Neural progenitor cell (in vitro differentiated cells): ENCODE data around the gene NOX5. TPM values are rescaled to one million over a fixed set of nuclear protein-coding genes. Genes with fewer than 3 reads are reported as not detected.

Experiments used
- DNase-seq: peaks from one replicate; pipeline ENCODE4 v3.0.0-alpha.2; 2016; ENCODE audit warnings: low spot score
- H2AFZ ChIP-seq: fragments of 200-600 bp; sonication (generic); replicated peaks from 2 replicates; pipeline ENCODE4 v1.6.1; 2016; ENCODE audit warnings: antibody characterized with exemption
- H3F3A ChIP-seq: fragments of 200-600 bp; sonication (generic); 2 replicates; pipeline ENCODE4 v1.6.1; 2016; ENCODE audit warnings: antibody characterized with exemption, low read depth
- H3K27ac ChIP-seq: fragments of 200-600 bp; sonication (generic); 2 replicates; pipeline ENCODE4 v1.5.1; 2016; ENCODE audit warnings: mild to moderate bottlenecking
- H3K27me3 ChIP-seq: fragments of 200-600 bp; sonication (generic); 2 replicates; pipeline ENCODE4 v1.6.1; 2016; ENCODE audit warnings: mild to moderate bottlenecking, moderate library complexity
- H3K36me3 ChIP-seq: fragments of 200-600 bp; sonication (generic); 2 replicates; pipeline ENCODE4 v1.5.1; 2016
- H3K4me1 ChIP-seq: fragments of 200-600 bp; sonication (generic); 2 replicates; pipeline ENCODE4 v1.6.1; 2016; ENCODE audit warnings: mixed run types
- H3K4me2 ChIP-seq: fragments of 200-600 bp; sonication (generic); 2 replicates; pipeline ENCODE4 v1.6.1; 2016
- H3K4me3 ChIP-seq: fragments of 200-600 bp; sonication (generic); 2 replicates; pipeline ENCODE4 v1.5.1; 2016
- H3K79me2 ChIP-seq: fragments of 200-600 bp; sonication (generic); 2 replicates; pipeline ENCODE4 v1.6.1; 2016; ENCODE audit warnings: low read depth
- H3K9ac ChIP-seq: fragments of 200-600 bp; sonication (generic); 2 replicates; pipeline ENCODE4 v1.6.1; 2016
- H3K9me3 ChIP-seq: fragments of 200-600 bp; sonication (generic); 2 replicates; pipeline ENCODE4 v1.5.1; 2016; ENCODE audit warnings: low read depth
- H4K20me1 ChIP-seq: fragments of 200-600 bp; sonication (generic); 2 replicates; pipeline ENCODE4 v1.6.1; 2016; ENCODE audit warnings: low read depth
- H3K27ac Mint-ChIP-seq: 3 replicates; pipeline ENCODE4 v1.8.0; 2021; ENCODE audit warnings: mixed read lengths
- H3K27me3 Mint-ChIP-seq: 2 replicates; pipeline ENCODE4 v1.8.0; 2022; ENCODE audit warnings: low read depth, mild to moderate bottlenecking, inconsistent platforms, moderate library complexity, mixed read lengths; ENCODE audit not compliant: insufficient read depth
- H3K36me3 Mint-ChIP-seq: 3 replicates; pipeline ENCODE4 v1.8.0; 2021; ENCODE audit warnings: mixed read lengths
- H3K4me1 Mint-ChIP-seq: 3 replicates; pipeline ENCODE4 v1.8.0; 2021; ENCODE audit warnings: mixed read lengths
- H3K4me3 Mint-ChIP-seq: 3 replicates; pipeline ENCODE4 v1.8.0; 2021; ENCODE audit warnings: mild to moderate bottlenecking, moderate library complexity, mixed read lengths
- H3K9me3 Mint-ChIP-seq: 3 replicates; pipeline ENCODE4 v1.8.0; 2020; ENCODE audit warnings: mixed read lengths
- EZH2 ChIP-seq: fragments of 200-600 bp; sonication (generic); IDR thresholded peaks from 2 replicates; pipeline ENCODE4 v1.6.1; 2017; ENCODE audit warnings: antibody characterized with exemption, mild to moderate bottlenecking, moderate library complexity
- EZH2phosphoT487 ChIP-seq: fragments of 200-600 bp; sonication (generic); IDR thresholded peaks from 2 replicates; pipeline ENCODE4 v1.6.1; 2017; ENCODE audit warnings: antibody characterized with exemption
- total RNA-seq: library from RNA; depleted of rRNA; stranded (reverse); fragments of >200 nt; gene quantifications from 2 replicates; pipeline ENCODE4 v1.2.3, GENCODE V29; 2015; ENCODE audit warnings: low replicate concordance
- TF ChIP-seq, protein P1 (sequence below): fragments of 200-600 bp; sonication (generic); IDR thresholded peaks from 2 replicates; pipeline ENCODE4 v1.5.1; 2017; ENCODE audit warnings: antibody characterized with exemption, mild to moderate bottlenecking

Gene NOX5
- total RNA-seq, 1 donor from 2014 or later: not detected

DNA sequence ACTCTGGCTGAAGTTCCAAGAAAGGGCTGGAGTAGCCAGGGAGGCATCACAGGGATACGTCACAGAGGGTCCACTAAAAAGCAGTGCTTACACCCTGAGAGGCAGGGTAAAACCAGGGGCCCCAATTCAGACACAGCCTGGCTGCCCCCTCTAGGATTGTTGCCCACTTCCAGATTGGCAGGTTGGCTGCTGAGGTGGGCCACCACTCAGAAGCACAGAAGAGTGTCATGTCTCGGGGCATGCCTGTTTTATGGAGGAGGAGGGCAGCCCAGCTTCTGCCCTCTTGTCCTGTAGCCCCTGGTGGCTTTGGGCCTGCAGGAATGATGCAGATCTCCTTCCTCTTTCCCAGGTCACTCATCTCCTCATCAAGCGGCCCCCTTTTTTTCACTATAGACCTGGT, 24.0 kb downstream of the NOX5 start:
- Histone ChIP-seq H2AFZ (no peak overlapping the region), H3K4me1 (no peaks in the 10 kb centered on the region), H3K4me2 (no peak overlapping the region), H3K27ac (no peak overlapping the region), H3K27me3 (no peaks in the 10 kb centered on the region), H3K79me2 (no peaks in the 10 kb centered on the region), H4K20me1 (no peaks in the 10 kb centered on the region), H3F3A (peaks cover 2% of the 10 kb centered on the region), H3K36me3 (no peaks in the 10 kb centered on the region), H3K4me3 (no peak overlapping the region), H3K9me3 (no peaks in the 10 kb centered on the region), H3K9ac (no peak overlapping the region)
- Mint-ChIP-seq H3K4me3 (no peak overlapping the region), H3K36me3 (no peaks in the 10 kb centered on the region), H3K27me3 (peaks cover 8% of the 10 kb centered on the region), H3K4me1 (peaks cover 4% of the 10 kb centered on the region), H3K9me3 (no peaks in the 10 kb centered on the region), H3K27ac (peak overlapping the region; percentile 22)
- no peak for DNase-seq
- no peak for TF ChIP-seq EZH2
- TF ChIP-seq, protein P1, sequence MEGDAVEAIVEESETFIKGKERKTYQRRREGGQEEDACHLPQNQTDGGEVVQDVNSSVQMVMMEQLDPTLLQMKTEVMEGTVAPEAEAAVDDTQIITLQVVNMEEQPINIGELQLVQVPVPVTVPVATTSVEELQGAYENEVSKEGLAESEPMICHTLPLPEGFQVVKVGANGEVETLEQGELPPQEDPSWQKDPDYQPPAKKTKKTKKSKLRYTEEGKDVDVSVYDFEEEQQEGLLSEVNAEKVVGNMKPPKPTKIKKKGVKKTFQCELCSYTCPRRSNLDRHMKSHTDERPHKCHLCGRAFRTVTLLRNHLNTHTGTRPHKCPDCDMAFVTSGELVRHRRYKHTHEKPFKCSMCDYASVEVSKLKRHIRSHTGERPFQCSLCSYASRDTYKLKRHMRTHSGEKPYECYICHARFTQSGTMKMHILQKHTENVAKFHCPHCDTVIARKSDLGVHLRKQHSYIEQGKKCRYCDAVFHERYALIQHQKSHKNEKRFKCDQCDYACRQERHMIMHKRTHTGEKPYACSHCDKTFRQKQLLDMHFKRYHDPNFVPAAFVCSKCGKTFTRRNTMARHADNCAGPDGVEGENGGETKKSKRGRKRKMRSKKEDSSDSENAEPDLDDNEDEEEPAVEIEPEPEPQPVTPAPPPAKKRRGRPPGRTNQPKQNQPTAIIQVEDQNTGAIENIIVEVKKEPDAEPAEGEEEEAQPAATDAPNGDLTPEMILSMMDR: no peak
- no peak for TF ChIP-seq EZH2phosphoT487

DNA sequence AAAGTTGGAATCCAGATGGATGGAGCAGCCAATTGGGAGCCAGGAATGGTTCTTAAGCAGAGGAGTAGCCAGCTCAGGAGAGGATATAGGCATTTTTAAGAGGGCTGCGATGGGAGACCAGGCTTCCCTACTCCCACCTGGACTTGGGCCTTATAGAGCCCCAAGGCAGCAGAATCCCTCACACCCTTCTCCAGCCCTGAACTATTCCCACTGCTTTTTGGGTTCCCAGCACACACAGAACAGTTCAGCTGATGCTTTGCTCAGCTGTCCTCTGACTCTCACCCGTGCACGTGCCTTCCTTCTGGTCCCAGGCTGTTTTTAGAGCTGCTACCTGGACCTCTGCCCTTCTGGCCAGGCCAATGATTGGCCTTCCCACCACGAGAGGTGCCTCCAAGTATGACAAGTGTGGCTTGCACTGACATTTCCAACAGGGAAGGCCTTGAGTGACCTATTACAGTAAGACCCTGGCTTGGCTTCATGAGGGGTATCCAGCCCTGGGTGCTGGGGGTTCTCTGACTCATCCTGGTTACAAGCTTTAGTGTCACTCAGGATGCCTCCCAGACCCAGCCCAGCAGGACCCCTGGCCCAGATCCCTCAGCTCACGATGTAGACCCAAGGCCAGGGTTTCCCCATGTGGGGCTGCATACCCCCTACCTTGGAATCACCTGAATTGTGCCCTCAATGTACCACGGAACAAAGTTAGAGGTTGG, 25.2 kb downstream of the NOX5 start:
- Histone ChIP-seq H3K4me3 (no peak overlapping the region), H4K20me1 (no peaks in the 10 kb centered on the region), H3K9me3 (no peaks in the 10 kb centered on the region), H3K79me2 (no peaks in the 10 kb centered on the region), H3K4me1 (no peaks in the 10 kb centered on the region), H3K4me2 (no peak overlapping the region), H3K9ac (no peak overlapping the region), H2AFZ (no peak overlapping the region), H3K27me3 (no peaks in the 10 kb centered on the region), H3F3A (peaks cover 2% of the 10 kb centered on the region), H3K36me3 (no peaks in the 10 kb centered on the region), H3K27ac (no peak overlapping the region)
- peaks cover 8% of the 10 kb centered on the region for H3K4me1 Mint-ChIP-seq
- peaks cover 8% of the 10 kb centered on the region for H3K27me3 Mint-ChIP-seq
- H3K27ac Mint-ChIP-seq: no peak overlapping the region
- no peaks in the 10 kb centered on the region for H3K36me3 Mint-ChIP-seq
- no peak overlapping the region for H3K4me3 Mint-ChIP-seq
- DNase-seq: no peak
- no peaks in the 10 kb centered on the region for H3K9me3 Mint-ChIP-seq
- TF ChIP-seq EZH2 (no peak), EZH2phosphoT487 (no peak)
- TF ChIP-seq, protein P1: no peak

DNA sequence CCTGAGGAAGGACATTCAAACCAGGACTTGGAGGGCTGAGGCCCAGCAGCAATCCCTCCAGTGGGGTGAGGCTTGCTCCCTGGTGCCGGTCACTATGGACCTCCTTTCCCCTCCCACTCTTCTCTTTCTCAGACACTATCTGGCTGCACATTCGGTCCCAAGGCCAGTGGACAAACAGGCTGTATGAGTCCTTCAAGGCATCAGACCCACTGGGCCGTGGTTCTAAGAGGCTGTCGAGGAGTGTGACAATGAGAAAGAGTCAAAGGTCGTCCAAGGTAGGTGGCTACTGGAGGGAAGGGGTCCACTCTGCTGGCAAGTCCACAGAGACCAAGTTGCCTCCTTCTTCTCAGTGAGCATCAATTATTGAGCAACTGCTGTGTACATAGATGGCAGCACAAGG, 28.0 kb downstream of the NOX5 start:
- Mint-ChIP-seq H3K4me3 (no peak overlapping the region), H3K9me3 (no peaks in the 10 kb centered on the region), H3K36me3 (no peaks in the 10 kb centered on the region), H3K27me3 (peaks cover 7% of the 10 kb centered on the region), H3K4me1 (peaks cover 21% of the 10 kb centered on the region), H3K27ac (no peak overlapping the region)
- Histone ChIP-seq H3K9me3 (no peaks in the 10 kb centered on the region), H3K27ac (no peak overlapping the region), H3K79me2 (no peaks in the 10 kb centered on the region), H3K27me3 (no peaks in the 10 kb centered on the region), H3K36me3 (no peaks in the 10 kb centered on the region), H3K9ac (no peak overlapping the region), H3F3A (peaks cover 6% of the 10 kb centered on the region), H3K4me2 (no peak overlapping the region), H2AFZ (no peak overlapping the region), H4K20me1 (no peaks in the 10 kb centered on the region), H3K4me3 (no peak overlapping the region), H3K4me1 (no peaks in the 10 kb centered on the region)
- no peak for TF ChIP-seq EZH2phosphoT487
- TF ChIP-seq EZH2: no peak
- TF ChIP-seq, protein P1: no peak
- no peak for DNase-seq
